ENCODE results near the gene UBALD2. TPM values are rescaled to one million over a fixed set of nuclear protein-coding genes. Genes with fewer than 3 reads are reported as not detected.

UBALD2 gene
- total and polyA plus RNA-seq, 2 of the 8 experiments (the other 6 are each of a cell fraction or from before 2014, with no cell fraction given) = 17.8 to 22.6 TPM

- FAIRE-seq = no peak
- Histone ChIP-seq H4K8ac (ENCODE audit: extremely low read depth, insufficient read depth, low read length) (no peak overlapping the region; the same call in 1 of the 2 replicates), H3K4me1 (replicated peaks in 1 of 4; ENCODE audit: control insufficient read depth in 3 of 4, insufficient read depth in 4 of 4, low read length in 3 of 4) (peaks cover 0 to 4% (median under 1%) of the 10 kb centered on the region in 4 experiments; a peak in 3 of 7 replicates), H2BK5ac (ENCODE audit: low read depth, low read length) (no peak overlapping the region), H3K27me3 (replicated peaks in 1 of 4; ENCODE audit: control insufficient read depth in 3 of 4, extremely low read depth in 1 of 4, insufficient read depth in 3 of 4, low read length in 3 of 4) (no peaks in the 10 kb centered on the region), H2BK15ac (ENCODE audit: low read length) (no peak overlapping the region; the same call in 1 of the 2 replicates), H2AK5ac (ENCODE audit: low read depth, low read length) (no peak overlapping the region), H2BK20ac (ENCODE audit: low read length) (no peak overlapping the region), H4K20me1 (replicated peaks in 1 of 2; ENCODE audit: control insufficient read depth in 1 of 2, insufficient read depth in 2 of 2, low read length in 2 of 2) (peaks cover 0 to 6% of the 10 kb centered on the region in 2 experiments), H3K14ac (ENCODE audit: insufficient read length) (no peak overlapping the region), H3K4me3 (ENCODE audit: extremely low read depth in 1 of 4, insufficient read depth in 2 of 4, low read depth in 3 of 4, low read length in 4 of 4) (no peak overlapping the region), H3K36me3 (ENCODE audit: control insufficient read depth in 2 of 4, insufficient read depth in 4 of 4, low read length in 3 of 4) (no peaks in the 10 kb centered on the region; a peak in 1 of 8 replicates), H3K18ac (ENCODE audit: extremely low read depth, low read length) (no peak overlapping the region), H3K23me2 (ENCODE audit: low read depth, low read length) (peaks cover 3% of the 10 kb centered on the region; the same call in 1 of the 2 replicates), H2BK120ac (replicated peaks; ENCODE audit: low read depth, low read length) (no peak overlapping the region), H3K4me2 (ENCODE audit: insufficient read depth in 1 of 2, low read depth in 2 of 2, low read length in 2 of 2) (no peak overlapping the region), H2BK12ac (ENCODE audit: low read depth, low read length) (no peak overlapping the region), H3K79me1 (ENCODE audit: low read depth, low read length) (no peaks in the 10 kb centered on the region), H3K9ac (replicated peaks in 1 of 4; ENCODE audit: extremely low read depth in 1 of 4, low read depth in 3 of 4, low read length in 3 of 4) (no peak overlapping the region), H3K9me3 (ENCODE audit: insufficient read depth in 2 of 2, low read depth in 1 of 2, low read length in 1 of 2) (no peaks in the 10 kb centered on the region), H4K5ac (ENCODE audit: insufficient read length, low read depth, low read length) (no peak overlapping the region), H3K23ac (ENCODE audit: insufficient read length) (no peak overlapping the region), H3K27ac (ENCODE audit: low read depth, low read length) (no peak overlapping the region), H3K56ac (replicated peaks; ENCODE audit: insufficient read length, low read depth, low read length) (no peak overlapping the region), H3K4ac (replicated peaks; ENCODE audit: insufficient read length, low read depth, low read length) (no peak overlapping the region), H3K79me2 (ENCODE audit: control insufficient read depth in 1 of 2, insufficient read depth in 2 of 2, low read length in 2 of 2) (no peaks in the 10 kb centered on the region), H4K91ac (replicated peaks; ENCODE audit: insufficient read length, low read length) (no peak overlapping the region), H2AFZ (ENCODE audit: low read length) (no peak overlapping the region)
- WGBS, 2 experiments (ENCODE audit: extremely low coverage in 1 of 2, insufficient coverage in 1 of 2, insufficient read length in 1 of 2, insufficient replicate concordance in 2 of 2, low coverage in 1 of 2, low lambda C conversion rate in 2 of 2, missing lambda C conversion rate in 1 of 2) = 92% methylated on average over 18 of the region's 19 CpGs; no CpG with 5 or more reads in 1 of the 2 experiments
- DNase-seq (ENCODE audit: low read depth in 1 of 2, low spot score in 2 of 2) = no peak
- TF ChIP-seq TBP (IDR thresholded peaks at IDR 0.05; ENCODE audit: low read depth, low read length) = no peak
- no peak for TF ChIP-seq CHD2 (IDR thresholded peaks at IDR 0.05; ENCODE audit: low read length)
- no peak for TF ChIP-seq CEBPB (IDR thresholded peaks at IDR 0.05; ENCODE audit: low read depth, low read length)
- no peak for TF ChIP-seq RNF2 (IDR thresholded peaks at IDR 0.05; ENCODE audit: borderline replicate concordance, low read depth, low read length, missing control alignments, poor library complexity, severe bottlenecking)
- TF ChIP-seq CTCF (IDR thresholded peaks at IDR 0.05; ENCODE audit: control extremely low read depth in 1 of 3, insufficient read depth in 1 of 3, low read depth in 1 of 3, low read length in 3 of 3) = no peak
- CTCF ChIA-PET (ENCODE audit: partially characterized antibody) = interaction anchor here (0.7 to 5.6 kb wide), 32 partner anchors 9 to 542 kb away, joined by 3 to 84 read pairs (median 14); partner anchors contain the start of genes EXOC7, FOXJ1, RNF157 and UBALD2
- POLR2A ChIA-PET (ENCODE audit: partially characterized antibody) = interaction anchor here (0.7 to 1.8 kb wide), 4 partner anchors 8 to 197 kb away, joined by 3 to 6 read pairs (median 4); no protein-coding TSS in a partner anchor
These were observed 13.2 kb downstream of the UBALD2 start for GRCh38 chr17:76278268-76278908.

Data from H1 (cell line).